PFSK-1 (cell line): Measurements from ENCODE around the gene PRND.

ENCODE experiments used
- FOXP2 ChIP-seq: optimal IDR thresholded peaks from 2 replicates; pipeline ENCODE3; 2011; ENCODE audit warnings: borderline replicate concordance, control low read depth, inconsistent platforms; ENCODE audit not compliant: insufficient read depth; ENCODE audit errors: extremely low read length, extremely low read depth
- POLR2AphosphoS5 ChIP-seq: IDR thresholded peaks from 2 replicates; pipeline ENCODE4 v1.6.1; 2012; ENCODE audit warnings: low read depth, mild to moderate bottlenecking, control low read depth, low read length, moderate library complexity
- SIN3A ChIP-seq: IDR thresholded peaks from 2 replicates; pipeline ENCODE4 v1.6.1; 2012; ENCODE audit warnings: mild to moderate bottlenecking, low read length, moderate library complexity, borderline replicate concordance; ENCODE audit not compliant: insufficient read depth
- TAF1 ChIP-seq: IDR thresholded peaks from 2 replicates; pipeline ENCODE4 v1.6.1; 2012; ENCODE audit warnings: low read length, control low read depth, borderline replicate concordance; ENCODE audit not compliant: insufficient read depth
- TF ChIP-seq, protein P1 (sequence below), 2 experiments: IDR thresholded peaks; 2 replicates each; pipeline versions ENCODE4 v1.6.1 to v1.8.0; 2011 to 2012; ENCODE audit warnings: low read depth in 2 of 2, low read length in 2 of 2, control low read depth in 1 of 2, inconsistent platforms in 1 of 2, mild to moderate bottlenecking in 1 of 2, moderate library complexity in 1 of 2; ENCODE audit not compliant: insufficient read depth in 1 of 2

Gene PRND

DNA sequence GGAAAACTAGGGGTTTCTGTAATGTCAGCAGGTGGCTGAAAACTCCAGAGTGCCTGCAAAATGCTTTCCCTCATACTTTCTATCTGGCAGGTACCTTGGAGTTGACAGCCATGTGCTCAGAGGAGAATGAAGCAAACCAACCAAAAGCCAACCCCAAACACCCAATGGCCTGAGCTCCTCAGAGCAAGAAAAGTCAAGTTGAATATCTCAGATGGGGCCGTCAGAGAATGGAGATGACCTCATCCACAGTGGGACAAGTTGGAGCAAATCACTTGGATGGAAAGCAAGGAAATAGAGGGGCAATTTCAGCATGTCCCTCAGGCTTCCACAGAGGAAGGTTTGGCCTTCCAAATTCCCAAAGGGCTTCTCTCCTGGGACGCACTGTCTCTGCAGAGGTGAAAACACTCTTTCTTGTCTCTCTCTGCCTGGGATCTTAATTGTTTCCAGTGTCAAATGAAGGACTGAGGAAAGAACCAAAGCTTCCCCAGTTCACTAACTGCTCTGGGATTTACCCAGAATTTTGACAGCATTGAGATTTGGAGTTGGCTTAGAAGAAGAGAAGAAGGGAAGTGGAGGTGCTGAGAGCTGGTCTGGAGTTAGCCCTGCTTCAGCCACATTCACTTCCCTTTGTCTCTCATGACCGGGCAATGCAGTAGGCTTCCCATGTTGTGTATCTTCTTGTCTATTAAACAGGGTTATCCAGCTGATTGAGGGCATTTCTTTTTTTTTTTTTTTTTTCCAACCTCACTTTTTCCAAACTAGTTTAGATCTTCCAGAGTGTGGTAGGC lies 42.2 kb downstream of the PRND start:
- TF ChIP-seq POLR2AphosphoS5 = no peak
- TF ChIP-seq SIN3A = no peak
- TF ChIP-seq, protein P1, sequence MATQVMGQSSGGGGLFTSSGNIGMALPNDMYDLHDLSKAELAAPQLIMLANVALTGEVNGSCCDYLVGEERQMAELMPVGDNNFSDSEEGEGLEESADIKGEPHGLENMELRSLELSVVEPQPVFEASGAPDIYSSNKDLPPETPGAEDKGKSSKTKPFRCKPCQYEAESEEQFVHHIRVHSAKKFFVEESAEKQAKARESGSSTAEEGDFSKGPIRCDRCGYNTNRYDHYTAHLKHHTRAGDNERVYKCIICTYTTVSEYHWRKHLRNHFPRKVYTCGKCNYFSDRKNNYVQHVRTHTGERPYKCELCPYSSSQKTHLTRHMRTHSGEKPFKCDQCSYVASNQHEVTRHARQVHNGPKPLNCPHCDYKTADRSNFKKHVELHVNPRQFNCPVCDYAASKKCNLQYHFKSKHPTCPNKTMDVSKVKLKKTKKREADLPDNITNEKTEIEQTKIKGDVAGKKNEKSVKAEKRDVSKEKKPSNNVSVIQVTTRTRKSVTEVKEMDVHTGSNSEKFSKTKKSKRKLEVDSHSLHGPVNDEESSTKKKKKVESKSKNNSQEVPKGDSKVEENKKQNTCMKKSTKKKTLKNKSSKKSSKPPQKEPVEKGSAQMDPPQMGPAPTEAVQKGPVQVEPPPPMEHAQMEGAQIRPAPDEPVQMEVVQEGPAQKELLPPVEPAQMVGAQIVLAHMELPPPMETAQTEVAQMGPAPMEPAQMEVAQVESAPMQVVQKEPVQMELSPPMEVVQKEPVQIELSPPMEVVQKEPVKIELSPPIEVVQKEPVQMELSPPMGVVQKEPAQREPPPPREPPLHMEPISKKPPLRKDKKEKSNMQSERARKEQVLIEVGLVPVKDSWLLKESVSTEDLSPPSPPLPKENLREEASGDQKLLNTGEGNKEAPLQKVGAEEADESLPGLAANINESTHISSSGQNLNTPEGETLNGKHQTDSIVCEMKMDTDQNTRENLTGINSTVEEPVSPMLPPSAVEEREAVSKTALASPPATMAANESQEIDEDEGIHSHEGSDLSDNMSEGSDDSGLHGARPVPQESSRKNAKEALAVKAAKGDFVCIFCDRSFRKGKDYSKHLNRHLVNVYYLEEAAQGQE (IDR thresholded peaks at IDR 0.05; ENCODE audit: insufficient read depth in 1 of 2, low read depth in 2 of 2, low read length in 2 of 2) = no peak
- TF ChIP-seq TAF1 = no peak
- no peak for TF ChIP-seq FOXP2

DNA sequence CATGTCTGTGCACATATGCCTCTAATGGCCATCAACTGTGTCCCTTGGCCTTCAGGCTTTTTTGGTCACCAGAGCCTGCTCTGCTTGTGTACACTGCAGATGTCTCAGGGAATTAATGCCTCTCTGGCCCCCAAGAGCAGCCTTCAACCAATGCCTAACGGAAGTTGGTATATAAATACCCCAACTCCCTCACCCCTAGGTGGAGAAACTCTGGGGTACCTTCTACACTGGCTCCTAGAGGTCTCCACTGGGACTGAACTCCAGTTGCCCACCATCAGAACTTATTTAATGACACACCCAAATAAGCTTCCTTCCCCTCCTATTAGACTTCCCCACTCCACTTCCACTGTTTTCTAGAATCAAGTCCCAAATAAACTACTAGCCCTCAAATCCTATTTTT lies 43.1 kb downstream of the PRND start:
- TF ChIP-seq SIN3A (no peak), FOXP2 (no peak), TAF1 (no peak), POLR2AphosphoS5 (no peak)
- TF ChIP-seq, protein P1 (IDR thresholded peaks at IDR 0.05; ENCODE audit: insufficient read depth in 1 of 2, low read depth in 2 of 2, low read length in 2 of 2) = no peak

DNA sequence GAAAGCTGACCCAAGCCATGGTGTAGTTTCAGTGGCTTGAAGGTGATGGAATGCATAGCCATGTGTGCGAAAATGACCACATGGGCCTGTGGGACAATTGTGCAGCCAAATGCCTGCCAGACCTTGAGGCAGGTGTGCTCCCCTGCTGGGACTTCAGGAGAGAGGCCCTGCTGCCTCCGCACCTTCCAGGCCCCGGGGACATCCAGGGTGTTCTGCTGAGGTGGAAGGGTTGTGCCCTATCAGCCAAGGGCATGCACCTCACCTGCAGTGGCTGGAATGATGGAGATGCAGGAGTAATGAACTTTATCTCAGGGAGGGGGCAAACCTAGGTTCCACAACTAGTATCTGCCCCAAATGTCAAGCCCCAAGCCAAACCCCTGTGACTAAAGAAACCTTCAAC lies 44.0 kb downstream of the PRND start:
- TF ChIP-seq FOXP2 = no peak
- no peak for TF ChIP-seq SIN3A
- no peak for TF ChIP-seq TAF1
- no peak for TF ChIP-seq POLR2AphosphoS5
- TF ChIP-seq, protein P1 (IDR thresholded peaks at IDR 0.05; ENCODE audit: insufficient read depth in 1 of 2, low read depth in 2 of 2, low read length in 2 of 2) = no peak

DNA sequence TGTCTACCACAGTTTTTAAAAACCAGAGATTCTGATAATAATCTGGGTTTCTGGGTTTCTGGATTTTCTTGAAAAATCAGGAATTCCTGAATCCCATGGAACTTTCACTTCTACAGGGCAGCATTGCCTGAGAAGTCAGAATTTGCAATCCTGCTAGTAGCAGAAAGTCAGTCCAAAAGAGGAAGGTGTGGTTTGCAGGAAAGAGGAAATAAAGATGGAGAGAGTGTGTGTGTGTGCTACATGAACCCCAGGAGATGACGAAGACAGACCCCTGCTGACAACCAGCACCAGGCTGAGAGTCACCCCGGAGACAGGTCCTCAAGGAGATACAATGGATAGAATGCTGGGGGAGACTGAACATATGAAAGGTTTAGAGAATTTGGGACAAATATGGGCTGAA lies 44.9 kb downstream of the PRND start:
- TF ChIP-seq SIN3A (no peak), FOXP2 (no peak), TAF1 (no peak), POLR2AphosphoS5 (no peak)
- TF ChIP-seq, protein P1 (IDR thresholded peaks at IDR 0.05; ENCODE audit: insufficient read depth in 1 of 2, low read depth in 2 of 2, low read length in 2 of 2) = no peak

DNA sequence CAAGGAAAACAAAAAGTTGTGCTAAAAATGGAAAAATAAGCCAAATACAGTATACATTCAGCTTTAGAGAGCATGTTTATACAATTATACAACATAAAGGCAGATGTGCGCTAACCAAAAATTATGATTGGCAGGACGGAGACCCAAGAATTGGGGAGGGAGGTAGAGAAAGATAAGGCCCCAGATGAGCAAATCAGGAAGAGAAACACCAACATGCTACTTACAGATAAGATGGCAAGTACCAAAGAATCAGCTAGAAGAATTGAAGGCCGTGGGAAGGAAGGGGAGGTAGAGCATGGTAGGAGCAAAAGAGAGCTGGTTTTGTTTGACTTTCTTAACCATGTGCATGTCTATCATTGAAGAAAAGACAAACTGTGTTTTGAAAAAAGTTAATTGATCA lies 45.4 kb downstream of the PRND start:
- TF ChIP-seq, protein P1 (IDR thresholded peaks at IDR 0.05; ENCODE audit: insufficient read depth in 1 of 2, low read depth in 2 of 2, low read length in 2 of 2) = no peak
